NCI-H2196 (cell line): ENCODE measurements around the gene GLMP.

Experiments
- DNase-seq: peaks from one replicate; lab custom pipeline; 2025; ENCODE audit not compliant: unreplicated experiment; lab: John Stamatoyannopoulos, UW

GLMP gene

DNA sequence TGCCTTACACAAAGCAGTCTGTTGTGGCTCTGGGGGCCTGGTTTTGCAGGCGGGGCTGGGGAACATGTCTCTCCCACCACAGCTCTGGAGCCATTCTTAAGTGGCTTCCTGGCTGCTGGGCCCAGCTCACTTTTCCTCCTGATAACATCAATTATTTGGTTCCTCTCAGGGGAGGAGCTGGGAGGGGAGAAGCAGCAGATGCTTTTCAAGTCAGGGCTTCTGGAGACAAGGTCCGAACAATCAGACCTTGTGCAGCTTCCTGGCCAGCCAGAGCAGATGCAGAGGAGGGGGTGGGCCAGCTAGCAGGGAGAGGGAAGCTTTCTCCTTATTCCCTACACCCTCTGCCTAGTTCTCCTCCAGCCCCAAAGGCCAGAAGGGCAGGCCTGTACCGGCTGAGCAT, 44.0 kb downstream of the GLMP start:
- DNase-seq: peak; percentile 65

DNA sequence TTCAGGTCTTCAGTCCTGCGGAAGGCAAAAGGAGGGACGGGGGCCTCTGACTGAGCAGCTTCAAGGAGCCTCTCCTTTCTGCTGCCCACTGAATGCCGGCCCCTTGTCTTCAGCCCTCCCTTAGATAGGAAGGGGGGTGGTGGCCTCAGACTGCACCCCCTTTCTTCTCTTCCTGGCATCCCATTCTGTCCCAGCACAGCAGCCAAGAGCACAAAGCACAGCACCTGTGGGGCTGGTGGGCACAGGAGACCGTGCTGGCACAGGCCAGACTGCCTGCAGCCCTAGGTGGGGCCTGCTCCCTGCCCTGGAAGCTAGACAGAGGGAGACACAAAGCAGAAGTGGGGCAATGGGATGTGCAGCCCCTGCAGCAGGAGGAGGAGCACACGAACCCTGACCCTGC, 45.9 kb downstream of the GLMP start:
- DNase-seq: no peak

DNA sequence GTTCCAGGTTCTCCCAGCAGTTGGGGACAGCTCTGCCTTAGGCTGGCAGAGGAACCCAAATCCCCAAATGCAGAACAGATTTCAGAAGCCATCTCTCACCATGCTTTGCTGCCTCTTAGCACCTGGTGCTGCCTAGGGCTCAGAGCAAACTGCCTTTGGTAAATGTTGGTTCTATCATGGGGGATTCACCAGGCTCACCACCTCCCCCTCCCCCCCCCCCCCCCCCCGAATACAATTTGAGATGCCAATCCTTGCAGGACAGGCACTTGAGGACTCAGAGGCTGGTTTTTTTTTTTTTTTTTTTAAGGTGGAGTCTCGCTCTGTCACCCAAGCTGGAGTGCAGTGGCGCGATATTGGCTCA, 47.2 kb downstream of the GLMP start:
- DNase-seq: no peak

DNA sequence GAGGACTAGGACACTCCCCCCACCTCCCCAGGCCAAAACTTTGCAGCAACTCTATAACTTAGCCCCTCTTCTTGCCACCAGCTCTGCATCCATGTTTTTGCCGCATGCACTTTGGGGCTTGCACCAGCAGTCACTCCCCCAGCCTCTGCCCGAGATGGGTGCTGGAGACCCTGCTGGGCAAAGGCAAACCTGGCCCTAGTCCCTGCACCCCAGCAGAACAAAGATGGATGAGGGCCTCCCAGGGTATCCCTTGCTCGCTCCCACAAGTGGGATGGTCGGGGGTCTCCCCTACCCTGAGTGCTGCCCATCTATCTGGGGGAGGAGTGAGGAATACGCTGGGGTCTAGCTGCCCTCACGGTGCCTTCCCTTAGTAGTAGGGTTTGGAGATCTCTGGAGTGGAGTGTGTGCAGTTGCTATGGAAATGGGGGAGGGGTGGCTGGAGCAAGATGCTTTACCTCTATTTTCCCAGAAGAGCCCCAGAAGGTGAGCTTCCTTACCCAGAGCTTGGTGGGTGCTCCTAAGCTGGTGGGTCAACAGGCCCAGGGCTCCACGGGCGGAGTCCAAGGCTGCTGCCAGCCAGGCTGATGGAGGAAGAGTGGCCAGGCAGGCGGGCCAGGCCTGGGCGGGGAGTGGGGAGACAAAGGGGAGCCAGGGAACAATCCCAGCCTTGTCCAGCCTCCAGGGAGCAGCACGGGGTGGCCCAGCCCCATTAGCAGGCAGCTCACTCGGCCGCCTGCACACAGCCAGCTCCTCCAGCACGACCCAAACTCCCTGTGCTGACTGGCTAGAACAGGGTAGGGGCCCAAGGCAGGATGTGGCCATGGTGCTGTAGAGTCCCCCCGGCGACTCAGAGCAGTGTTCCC, 47.8 kb downstream of the GLMP start, which contains the start of gene PAQR6:
TSS of gene PAQR6 (minus strand) at position 597 of the 863 bp plus-strand sequence. CDS start 1,325 bp downstream, outside the sequence.
- DNase-seq: no peak

DNA sequence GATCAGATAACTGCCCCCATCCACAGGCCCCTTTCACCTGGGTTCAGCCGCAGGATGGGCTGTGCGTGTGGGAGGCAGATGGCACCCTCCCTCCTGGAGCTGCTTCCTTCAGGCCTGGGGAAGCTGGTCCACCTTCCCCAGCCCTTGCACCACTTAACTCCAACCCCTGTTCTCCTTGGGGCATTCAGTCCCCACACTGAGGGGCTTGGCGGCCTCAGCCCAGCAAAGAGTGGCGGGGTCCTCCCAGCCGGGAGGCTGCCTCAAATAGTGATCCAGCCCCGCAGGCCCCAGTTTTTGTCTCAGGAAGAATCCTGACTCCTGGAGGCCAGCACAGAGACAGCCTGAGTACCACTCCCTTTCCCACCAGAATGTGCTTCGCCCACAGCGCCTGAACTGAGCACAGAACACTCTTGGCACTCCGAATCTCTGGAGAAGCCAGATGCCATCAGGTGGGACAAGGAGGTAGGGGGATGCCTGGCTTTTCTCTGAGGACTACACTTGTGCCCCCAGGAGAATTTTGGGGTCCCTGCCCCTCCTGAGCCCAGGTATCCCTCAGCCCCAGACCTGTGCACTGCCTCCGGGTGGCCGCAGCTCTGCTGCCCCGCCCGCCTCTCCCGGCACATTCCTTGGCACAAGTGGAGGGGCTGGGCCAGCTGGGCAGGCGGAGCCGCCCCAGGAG, 48.6 kb downstream of the GLMP start:
- DNase-seq: no peak

DNA sequence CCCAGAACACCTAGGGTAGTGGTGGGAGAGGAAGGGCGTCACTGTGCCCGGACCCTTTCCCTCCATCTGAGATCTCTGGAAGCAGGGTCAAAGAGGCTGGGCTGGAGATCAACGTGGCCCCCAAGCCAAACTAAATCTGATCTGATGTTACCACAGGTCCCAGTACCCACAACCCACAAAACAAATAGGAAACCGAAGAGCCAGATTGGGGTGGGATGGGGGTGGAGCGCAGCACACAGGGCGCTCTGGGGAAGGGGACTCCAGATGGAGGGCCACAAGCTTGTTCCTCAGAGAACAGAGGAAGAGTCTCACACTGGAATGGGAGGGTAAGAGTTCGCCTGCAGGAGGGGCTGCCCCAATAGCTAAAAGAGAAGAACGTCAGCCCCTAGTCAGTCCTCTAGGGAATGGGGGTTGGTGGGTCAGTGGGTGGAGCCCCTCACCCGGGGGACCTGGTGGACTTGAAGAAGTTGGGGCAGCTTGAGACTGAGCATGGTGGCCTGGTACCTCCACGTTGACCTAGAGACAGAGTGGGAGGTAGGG, 49.2 kb downstream of the GLMP start:
- no peak for DNase-seq

DNA sequence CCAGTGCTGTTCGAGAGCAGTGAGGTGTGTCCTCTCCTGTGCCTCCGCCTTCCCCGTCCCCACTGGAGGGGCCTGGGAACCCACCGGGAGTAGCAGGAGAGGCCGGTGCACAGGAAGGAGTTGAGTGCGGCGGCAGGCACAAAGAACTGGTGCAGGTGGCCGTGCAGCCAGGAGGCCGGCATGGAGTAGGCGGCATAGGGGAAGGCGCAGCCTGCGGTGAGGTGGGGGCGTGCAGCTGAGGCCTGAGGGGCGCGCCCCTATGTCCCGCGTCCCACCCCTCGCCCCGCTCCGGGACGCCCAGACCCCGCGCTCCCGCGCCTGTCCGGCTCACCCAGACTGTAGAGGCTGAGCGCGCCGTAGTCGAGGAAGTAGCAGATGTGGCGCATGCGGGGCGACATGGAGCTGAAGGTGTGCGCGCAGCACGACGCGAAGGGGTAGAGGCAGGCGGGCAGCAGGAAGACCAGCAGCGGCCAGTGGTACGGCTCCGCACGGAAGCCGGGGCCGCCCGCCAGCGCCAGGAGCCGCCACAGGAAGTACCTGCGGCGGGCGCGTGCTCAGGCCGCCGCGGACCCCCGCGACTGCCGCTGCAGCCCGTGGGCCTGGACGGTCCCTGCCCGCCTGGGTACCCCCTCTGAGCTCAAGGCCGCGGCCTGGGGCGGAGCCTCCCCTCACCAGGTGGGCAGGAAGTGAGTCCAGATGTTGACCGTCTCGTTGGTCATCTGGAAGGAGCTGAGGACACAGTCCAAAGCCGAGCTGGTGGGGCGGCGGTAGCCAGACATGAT, 49.8 kb downstream of the GLMP start:
- DNase-seq: peak; percentile 36

DNA sequence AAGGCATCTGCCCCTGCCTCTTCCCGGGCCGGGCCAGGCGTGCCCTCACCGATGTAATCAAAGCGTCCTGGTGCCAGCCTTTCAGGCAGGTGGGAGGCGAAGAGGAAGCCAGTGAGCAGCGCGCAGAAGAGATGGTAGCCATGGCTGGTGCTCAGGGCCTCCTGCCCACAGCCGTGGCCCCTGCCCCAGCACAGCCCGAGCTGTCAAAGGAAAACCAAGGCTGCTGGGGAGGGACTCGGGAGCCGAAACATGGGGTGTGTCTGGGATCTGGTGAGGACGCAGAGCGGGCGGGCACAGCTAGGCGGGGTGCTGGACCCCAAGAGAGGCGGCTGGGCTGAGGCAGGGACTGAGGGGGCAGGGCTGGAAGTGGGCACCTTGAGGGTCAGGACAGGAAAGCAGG, 50.8 kb downstream of the GLMP start:
- no peak for DNase-seq

DNA sequence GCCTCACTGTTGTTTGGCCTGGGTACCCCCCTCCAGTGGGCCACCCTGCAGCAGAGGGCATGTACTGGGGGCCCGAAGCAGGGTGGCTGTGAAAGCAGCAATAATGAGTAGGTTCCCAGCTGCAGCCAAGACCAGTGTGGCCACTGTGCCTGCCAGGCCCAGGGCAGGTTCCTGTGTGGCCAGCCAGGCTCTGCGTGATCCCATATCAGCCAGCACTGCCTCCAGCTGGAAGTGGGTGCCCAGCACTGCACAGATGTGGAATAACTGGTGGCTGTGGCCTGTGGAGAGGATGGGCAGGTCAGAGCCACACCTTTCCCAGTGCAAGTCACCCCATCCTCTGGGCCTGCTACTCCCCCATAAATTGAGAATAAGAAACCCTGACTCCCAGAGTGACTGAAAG, 51.4 kb downstream of the GLMP start:
- DNase-seq: no peak

DNA sequence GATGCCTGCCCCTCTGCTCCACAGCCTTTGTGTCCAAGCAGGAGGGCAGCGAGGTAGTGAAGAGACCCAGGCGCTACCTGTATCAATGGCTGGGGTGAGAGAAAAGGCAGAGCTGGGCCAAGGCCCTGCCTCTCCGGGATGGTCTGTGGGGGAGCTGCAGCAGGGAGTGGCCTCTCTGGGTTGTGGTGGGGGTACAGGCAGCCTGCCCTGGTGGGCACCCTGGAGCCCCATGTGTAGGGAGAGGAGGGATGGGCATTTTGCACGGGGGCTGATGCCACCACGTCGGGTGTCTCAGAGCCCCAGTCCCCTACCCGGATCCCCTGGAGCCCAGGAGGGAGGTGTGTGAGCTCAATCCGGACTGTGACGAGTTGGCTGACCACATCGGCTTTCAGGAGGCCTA, 52.7 kb downstream of the GLMP start:
- DNase-seq: no peak
